Epithelial cell of proximal tubule (primary cell): Measurements from ENCODE around the gene SCNN1B. TPM values are rescaled to one million over a fixed set of nuclear protein-coding genes. Genes with fewer than 3 reads are reported as not detected.

Experiments used
- DNase-seq: peaks from one replicate; pipeline ENCODE4 v3.0.0-alpha.2; 2011; ENCODE audit warnings: low read depth
- H3K4me3 ChIP-seq: 2 replicates; pipeline ENCODE4 v1.5.1; 2011; ENCODE audit warnings: low read depth, mild to moderate bottlenecking, low read length
- CTCF ChIP-seq: conservative IDR thresholded peaks from 2 replicates; pipeline ENCODE4 v1.5.1; 2012; ENCODE audit warnings: low read depth, mild to moderate bottlenecking, low read length
- total RNA-seq: library from RNA; depleted of rRNA; stranded (reverse); fragments of >200 nt; gene quantifications from 2 replicates; pipeline ENCODE4 v1.2.3, GENCODE V29; 2015

The SCNN1B gene
- total RNA-seq, 1 donor from 2014 or later, result 0.17 TPM

DNA sequence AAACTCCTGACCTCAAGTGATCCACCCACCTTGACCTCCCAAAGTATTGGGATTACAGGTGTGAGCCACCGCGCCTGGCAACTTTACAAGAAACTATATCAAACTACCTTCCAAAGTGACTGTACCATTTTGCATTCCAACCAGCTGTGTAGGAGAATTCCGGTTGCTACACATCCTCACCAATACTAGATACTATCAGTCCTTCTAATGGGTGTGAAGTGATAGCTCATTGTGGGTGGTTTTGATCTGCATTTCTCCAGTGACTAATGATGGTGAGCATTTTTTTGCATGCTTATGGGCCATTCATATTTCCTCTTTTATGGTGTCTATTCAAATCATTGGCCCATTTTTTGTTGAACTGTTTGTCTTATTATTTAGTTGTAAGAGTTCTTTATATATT, 37.7 kb downstream of the SCNN1B start:
- DNase-seq, result no peak
- no peak for TF ChIP-seq CTCF
- no peak overlapping the region for H3K4me3 ChIP-seq

- no peak overlapping the region for H3K4me3 ChIP-seq
- TF ChIP-seq CTCF, result no peak
- DNase-seq, result no peak
Measured at GRCh38 chr16:23342083-23342640, 40.1 kb downstream of the SCNN1B start.

DNA sequence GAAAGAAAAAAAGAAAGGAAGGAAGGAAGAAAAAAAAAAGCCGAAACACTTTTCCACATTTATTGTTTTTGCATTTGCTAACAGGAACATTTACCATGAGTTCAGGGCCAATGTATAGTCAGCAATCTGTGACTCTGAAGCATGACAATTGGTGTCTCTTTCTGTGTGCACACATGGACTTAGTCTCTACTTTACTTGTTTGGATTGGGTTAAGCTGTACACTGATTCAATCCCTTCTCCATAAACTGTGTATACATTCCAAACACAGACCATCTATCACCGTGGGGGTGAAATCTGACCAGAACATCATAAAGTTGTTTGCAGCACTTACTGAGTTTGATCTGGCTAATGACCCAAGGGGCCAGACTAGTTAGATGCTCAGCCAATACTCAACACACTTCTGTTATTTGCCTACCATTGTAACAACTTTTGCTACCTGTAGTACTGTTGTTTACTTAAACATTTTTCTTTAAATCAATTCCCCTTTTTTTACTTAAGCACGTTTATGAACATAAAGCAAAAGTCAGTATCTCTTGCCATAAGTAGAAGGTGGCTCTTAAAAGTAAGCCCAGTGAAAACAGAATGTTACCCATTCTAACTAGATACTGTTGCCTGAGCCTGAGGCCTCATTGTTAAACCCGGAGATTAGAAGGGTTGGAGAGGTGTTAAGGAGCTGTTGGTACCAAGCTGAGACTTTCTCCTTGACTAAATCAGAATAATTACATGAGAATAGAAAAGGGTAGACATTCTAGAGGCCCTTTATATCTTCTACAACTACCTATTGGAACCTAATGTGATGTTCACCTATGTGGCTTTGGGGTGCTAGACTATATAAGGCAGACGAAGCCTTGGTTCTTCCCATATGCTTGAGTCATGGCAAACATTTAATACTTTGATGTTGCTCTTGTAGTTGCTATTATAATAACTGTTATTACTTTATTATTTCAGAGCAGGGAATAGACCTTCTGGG, 41.8 kb downstream of the SCNN1B start:
- TF ChIP-seq CTCF, result no peak
- no peak overlapping the region for H3K4me3 ChIP-seq
- no peak for DNase-seq

GRCh38 chr16:23345237-23345636, 43.1 kb downstream of the SCNN1B start:
- no peak for DNase-seq
- no peak overlapping the region for H3K4me3 ChIP-seq
- TF ChIP-seq CTCF, result no peak

DNA sequence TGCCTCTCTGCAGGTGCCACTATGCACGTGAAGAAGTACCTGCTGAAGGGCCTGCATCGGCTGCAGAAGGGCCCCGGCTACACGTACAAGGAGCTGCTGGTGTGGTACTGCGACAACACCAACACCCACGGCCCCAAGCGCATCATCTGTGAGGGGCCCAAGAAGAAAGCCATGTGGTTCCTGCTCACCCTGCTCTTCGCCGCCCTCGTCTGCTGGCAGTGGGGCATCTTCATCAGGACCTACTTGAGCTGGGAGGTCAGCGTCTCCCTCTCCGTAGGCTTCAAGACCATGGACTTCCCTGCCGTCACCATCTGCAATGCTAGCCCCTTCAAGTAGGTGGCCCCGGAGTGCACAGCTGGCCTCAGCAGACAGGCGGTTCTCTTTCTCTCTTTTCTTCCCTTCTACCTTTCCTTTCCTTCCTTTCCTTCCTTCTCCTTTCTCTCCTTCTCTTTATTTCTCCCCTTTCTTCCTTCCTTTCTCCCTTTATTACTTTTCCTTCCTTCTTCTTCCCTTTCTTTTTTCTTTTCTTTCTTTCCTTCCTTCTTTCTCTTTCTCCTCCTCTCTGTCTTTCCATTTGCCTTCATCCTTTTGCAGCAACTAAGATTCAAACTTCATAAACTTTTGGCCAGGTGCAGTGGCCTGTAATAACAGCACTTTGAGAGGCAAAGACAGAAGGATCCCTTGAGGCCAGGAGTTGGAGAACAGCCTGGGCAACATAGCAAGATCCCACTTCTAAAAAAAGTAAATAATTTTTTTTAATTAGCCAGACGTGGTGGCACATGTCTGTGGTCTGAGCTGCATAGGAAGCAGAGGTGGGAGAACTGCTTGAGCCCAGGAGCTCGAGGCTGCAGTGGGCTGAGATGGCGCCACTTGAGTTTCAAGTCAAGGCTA, 46.7 kb downstream of the SCNN1B start:
- no peak overlapping the region for H3K4me3 ChIP-seq
- no peak for DNase-seq
- TF ChIP-seq CTCF, result peak; percentile 25

- H3K4me3 ChIP-seq, result no peak overlapping the region
- no peak for DNase-seq
Measured at GRCh38 chr16:23351360-23351759, 49.3 kb downstream of the SCNN1B start.

More at GRCh38 chr16:23351360-23351759, 49.3 kb downstream of the SCNN1B start:
- TF ChIP-seq CTCF, result no peak
